Urinary bladder (tissue), 4 donors: Measurements from ENCODE around the gene FHIP1B. TPM values are rescaled to one million over a fixed set of nuclear protein-coding genes. Genes with fewer than 3 reads are reported as not detected.
"Not testable (repeated sequence)": the region's sequence is repeated elsewhere in the genome, so short reads cannot be mapped to it uniquely, and the experiment has no call there.

Experiments used
- DNase-seq: peaks from one replicate; pipeline ENCODE4 v3.0.0-alpha.2; 2015; ENCODE audit errors: extremely low spot score
- H3K27ac ChIP-seq: one replicate; pipeline ENCODE4 v1.5.1; 2013; ENCODE audit warnings: low read depth, mild to moderate bottlenecking, moderate library complexity
- H3K36me3 ChIP-seq: one replicate; pipeline ENCODE4 v1.6.1; 2013; ENCODE audit warnings: mild to moderate bottlenecking, moderate library complexity; ENCODE audit not compliant: insufficient read depth
- H3K4me1 ChIP-seq: one replicate; pipeline ENCODE4 v1.6.1; 2013; ENCODE audit warnings: mild to moderate bottlenecking, moderate library complexity; ENCODE audit not compliant: insufficient read depth
- H3K4me3 ChIP-seq: one replicate; pipeline ENCODE4 v1.5.1; 2013; ENCODE audit warnings: low read depth, low read length
- WGBS: extraction: QIAGEN DNeasy Blood & Tissue Kit; methylation state at CpG from one replicate; pipeline ENCODE4 v1.1.7; 2013; 5-methylcytosine and 5-hydroxymethylcytosine counted together
- polyA plus RNA-seq: library from polyadenylated mRNA; stranded (reverse); fragments of 200-250 nt; gene quantifications from one replicate; pipeline ENCODE4 v1.2.3, GENCODE V29; 2013
- total RNA-seq: library from RNA; depleted of rRNA; stranded (reverse); fragments of >200 nt; gene quantifications from one replicate; pipeline ENCODE4 v1.2.3, GENCODE V29; 2014
- donor health status: healthy with polysubstance abuse.
- donor health status: healthy.

Gene FHIP1B
- total and polyA plus RNA-seq, 2 donors = 14.5 to 35.4 TPM

DNA sequence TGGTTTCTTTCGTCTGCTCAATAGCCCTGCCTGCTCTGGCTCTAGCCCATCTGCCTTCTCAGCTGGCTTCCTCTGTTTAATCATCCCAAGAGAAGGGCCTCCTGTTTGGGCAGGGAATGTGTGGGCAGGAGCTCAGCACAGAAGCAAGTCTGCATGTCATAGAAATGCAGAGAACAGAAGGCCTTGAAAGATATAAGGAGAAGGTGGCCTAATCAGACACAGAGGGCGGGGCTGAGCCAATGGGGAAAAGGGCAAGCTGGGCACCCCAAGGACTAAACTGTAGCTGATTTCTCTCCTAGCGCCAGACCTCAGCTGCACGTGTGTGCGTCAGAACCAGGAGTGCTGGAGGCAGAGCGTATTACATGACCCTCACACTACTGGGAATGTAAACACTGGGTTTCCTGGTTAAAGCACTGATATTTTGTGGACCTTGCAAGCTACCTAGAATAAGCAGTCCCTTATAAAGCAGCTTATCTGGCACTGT, 17.6 kb upstream of the FHIP1B start:
- Histone ChIP-seq H3K36me3 (no peaks in the 10 kb centered on the region), H3K4me3 (no peak overlapping the region), H3K4me1 (no peaks in the 10 kb centered on the region), H3K27ac (no peak overlapping the region)
- DNase-seq = no peak
- WGBS = 57% methylated on average over 6 of the region's 6 CpGs

DNA sequence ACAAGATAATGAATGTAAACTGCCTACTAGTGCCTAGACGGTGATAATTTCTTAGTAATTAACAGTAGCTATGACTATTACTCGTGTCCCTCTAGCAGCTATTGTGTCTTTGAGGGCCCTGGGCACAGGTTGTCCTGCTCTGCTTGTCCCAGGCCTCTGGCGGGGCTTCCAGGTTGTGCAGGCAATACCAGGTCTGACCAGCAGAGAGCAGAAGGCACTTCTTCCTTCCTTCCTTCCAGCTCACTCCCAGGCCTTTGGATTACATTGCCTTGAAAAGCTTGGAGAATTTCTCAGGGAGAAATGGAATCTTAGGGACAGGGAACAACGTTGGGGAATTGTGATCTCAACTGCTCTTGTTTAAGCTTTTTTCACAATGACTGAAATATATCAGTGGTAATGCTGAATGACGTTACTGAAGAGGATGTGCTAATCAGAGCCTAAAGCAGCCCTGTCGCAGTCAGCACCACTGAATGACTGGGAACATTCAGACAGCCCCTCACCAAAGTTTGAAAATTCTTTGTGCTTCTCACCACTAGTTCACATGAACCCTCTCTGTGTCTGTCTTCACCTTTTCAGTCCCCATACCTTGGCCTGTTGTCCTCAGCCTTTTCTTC, 16.8 kb upstream of the FHIP1B start:
- H3K4me1 ChIP-seq = no peaks in the 10 kb centered on the region
- DNase-seq = peak; percentile 41
- H3K36me3 ChIP-seq = no peaks in the 10 kb centered on the region
- WGBS = 56% methylated on average over 6 of the region's 6 CpGs
- no peak overlapping the region for H3K27ac ChIP-seq
- no peak overlapping the region for H3K4me3 ChIP-seq

DNA sequence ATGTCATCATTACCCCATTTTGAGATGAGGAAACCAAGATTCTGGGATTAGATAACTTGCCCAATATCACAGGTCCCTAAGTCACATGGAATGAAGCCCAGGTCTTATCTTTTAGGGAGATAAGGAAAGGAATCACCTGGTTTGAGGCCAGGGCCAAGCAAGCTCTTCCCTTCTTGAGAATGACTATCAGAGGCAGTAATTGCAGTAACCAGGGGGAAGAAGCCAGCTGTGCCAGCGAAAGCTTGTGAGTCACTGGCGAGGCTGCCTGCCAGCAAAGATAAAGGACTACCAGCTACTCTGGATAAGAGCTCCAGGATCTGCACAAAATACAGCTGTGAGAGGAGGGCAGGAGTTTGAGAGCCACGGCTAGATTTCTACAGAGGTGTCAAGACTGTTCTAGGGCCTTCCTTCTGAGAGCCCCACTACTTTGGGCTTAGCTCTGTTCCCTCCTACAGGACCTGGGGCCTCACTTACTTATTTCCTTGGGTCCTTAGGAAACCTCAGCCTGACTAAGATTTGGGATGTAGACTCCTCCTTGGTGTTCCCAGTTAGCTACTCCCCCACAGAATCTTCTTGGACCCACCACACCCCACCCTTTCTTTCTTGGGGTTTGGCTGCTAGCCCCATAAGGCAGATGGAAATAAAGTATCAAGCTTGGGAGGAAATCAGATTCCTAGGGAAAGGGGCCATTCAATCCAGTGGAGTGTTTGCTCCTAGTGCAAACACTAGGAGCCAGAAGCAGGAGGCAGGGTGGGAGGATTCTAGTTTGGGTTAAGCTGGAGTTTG, 15.5 kb upstream of the FHIP1B start:
- H3K4me3 ChIP-seq = no peak overlapping the region
- H3K27ac ChIP-seq = no peak overlapping the region
- H3K36me3 ChIP-seq = no peaks in the 10 kb centered on the region
- WGBS = 19% methylated on average over 3 of the region's 3 CpGs
- DNase-seq = no peak
- no peaks in the 10 kb centered on the region for H3K4me1 ChIP-seq

DNA sequence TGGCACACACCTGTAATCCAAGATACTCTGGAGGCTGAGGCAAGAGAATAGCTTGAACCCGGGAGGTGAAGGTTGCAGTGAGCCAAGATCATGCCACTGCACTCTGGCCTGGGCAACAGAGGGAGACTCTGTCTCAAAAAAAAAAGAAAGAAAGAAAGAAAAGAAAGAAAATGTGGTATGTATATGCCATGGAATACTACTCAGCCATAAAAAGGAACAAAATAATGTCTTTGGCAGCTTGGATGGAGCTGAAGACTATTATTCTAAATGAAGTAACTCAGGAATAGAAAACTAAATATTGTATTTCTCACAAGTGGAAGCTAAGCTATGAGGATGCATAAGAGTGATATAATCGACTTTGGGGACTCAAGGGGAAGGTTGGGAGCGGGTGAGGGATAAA, 14.5 kb upstream of the FHIP1B start:
- not testable (repeated sequence) for H3K4me1 ChIP-seq, H3K4me3 ChIP-seq
- WGBS = 94% methylated on average over 3 of the region's 3 CpGs

DNA sequence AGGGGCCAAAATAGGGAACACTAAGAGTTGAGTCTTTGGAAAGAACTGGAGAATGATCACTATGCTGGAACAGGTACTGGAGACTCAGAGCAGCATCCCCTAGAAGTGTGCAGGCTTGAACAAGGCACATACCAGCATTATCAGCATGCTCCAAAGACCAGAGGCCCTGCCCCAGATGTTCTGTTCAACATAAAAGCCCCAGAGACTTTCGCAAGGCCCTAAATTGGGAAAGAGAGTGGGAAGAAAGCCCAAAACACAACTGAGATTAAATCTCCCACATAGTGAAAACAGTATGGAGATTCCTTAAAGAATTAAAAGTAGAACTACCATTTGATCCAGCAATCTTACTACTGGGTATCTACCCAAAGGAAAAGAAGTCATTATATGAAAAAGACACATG, 13.8 kb upstream of the FHIP1B start:
- Histone ChIP-seq H3K4me3 (no peak overlapping the region), H3K27ac (no peak overlapping the region), H3K4me1 (no peaks in the 10 kb centered on the region), H3K36me3 (no peaks in the 10 kb centered on the region)
- WGBS = 75% methylated on average over 1 of the region's 1 CpG
- DNase-seq = no peak

More for the DNA sequence above, 14.5 kb upstream of the FHIP1B start:
- DNase-seq, H3K36me3 ChIP-seq, H3K27ac ChIP-seq: not testable (repeated sequence)

DNA sequence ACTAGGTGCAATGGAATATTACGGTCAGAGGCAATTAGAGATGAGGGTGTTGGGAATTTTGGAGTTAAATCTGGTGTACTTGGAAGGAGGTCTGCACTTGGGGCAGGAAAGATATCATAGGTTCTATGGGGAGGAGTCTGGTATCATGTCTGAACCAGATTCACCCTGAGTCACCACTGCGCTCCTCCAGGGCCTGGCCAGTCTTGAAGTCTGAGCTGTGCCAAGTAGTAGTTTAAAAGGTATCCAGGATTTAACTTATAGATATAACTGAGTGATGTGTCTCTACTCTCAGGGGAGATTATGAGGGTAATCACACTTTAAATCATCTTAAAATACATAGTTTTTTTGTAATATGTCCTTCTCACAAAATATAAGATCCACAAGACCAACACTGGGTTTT, 11.1 kb upstream of the FHIP1B start:
- H3K36me3 ChIP-seq = no peaks in the 10 kb centered on the region
- 93% methylated on average over 2 of the region's 2 CpGs for WGBS
- DNase-seq = no peak
- no peak overlapping the region for H3K4me3 ChIP-seq
- H3K4me1 ChIP-seq = no peaks in the 10 kb centered on the region
- no peak overlapping the region for H3K27ac ChIP-seq

DNA sequence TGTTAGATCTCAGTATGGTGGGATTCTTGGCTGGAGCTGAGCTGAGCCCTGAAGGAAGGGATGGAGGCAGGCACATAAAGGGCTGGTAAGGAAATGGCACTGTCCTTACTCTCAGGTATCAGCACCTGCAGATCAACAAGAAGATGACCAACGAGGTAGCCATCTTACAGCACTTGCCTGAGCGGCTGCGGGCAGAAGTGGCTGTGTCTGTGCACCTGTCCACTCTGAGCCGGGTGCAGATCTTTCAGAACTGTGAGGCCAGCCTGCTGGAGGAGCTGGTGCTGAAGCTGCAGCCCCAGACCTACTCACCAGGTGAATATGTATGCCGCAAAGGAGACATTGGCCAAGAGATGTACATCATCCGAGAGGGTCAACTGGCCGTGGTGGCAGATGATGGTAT, 6.9 kb upstream of the FHIP1B start:
- DNase-seq = no peak
- 95% methylated on average over 7 of the region's 7 CpGs for WGBS

DNA sequence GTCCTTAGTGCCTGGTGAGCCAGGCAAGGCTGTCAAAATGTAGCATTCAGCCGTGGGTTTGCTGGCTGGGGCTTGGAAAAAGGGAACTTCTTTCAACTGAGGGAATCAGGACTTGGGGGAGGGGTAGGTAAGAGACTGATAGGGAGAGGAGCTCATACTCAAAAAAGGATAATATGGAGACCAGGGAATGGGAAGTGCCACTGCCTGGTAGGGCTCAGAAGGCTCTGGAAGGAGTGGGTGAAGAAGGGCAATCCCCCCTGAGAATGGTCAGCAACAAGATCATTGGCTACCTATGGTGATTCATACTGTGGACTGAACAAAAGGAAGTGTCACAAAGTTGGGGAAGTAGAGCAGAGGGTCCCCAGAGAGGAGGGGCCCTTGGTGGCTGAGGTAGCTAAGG, 6.3 kb upstream of the FHIP1B start:
- DNase-seq = no peak
- H3K36me3 ChIP-seq = no peaks in the 10 kb centered on the region
- 65% methylated on average over 1 of the region's 1 CpG for WGBS
- H3K4me1 ChIP-seq = no peaks in the 10 kb centered on the region
- no peak overlapping the region for H3K4me3 ChIP-seq
- H3K27ac ChIP-seq = no peak overlapping the region

More for the DNA sequence above, 6.9 kb upstream of the FHIP1B start:
- H3K4me1 ChIP-seq = no peaks in the 10 kb centered on the region
- no peak overlapping the region for H3K4me3 ChIP-seq
- no peaks in the 10 kb centered on the region for H3K36me3 ChIP-seq
- H3K27ac ChIP-seq = no peak overlapping the region

DNA sequence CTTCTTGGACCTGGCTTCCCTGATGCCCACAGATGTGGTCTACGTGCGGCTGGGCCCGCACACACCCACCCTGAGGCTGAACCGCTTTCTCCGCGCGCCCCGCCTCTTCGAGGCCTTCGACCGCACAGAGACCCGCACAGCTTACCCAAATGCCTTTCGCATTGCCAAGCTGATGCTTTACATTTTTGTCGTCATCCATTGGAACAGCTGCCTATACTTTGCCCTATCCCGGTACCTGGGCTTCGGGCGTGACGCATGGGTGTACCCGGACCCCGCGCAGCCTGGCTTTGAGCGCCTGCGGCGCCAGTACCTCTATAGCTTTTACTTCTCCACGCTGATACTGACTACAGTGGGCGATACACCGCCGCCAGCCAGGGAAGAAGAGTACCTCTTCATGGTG, 5.7 kb upstream of the FHIP1B start:
- no peak for DNase-seq
- no peaks in the 10 kb centered on the region for H3K4me1 ChIP-seq
- 97% methylated on average over 28 of the region's 28 CpGs for WGBS
- no peaks in the 10 kb centered on the region for H3K36me3 ChIP-seq
- H3K4me3 ChIP-seq = no peak overlapping the region
- no peak overlapping the region for H3K27ac ChIP-seq

DNA sequence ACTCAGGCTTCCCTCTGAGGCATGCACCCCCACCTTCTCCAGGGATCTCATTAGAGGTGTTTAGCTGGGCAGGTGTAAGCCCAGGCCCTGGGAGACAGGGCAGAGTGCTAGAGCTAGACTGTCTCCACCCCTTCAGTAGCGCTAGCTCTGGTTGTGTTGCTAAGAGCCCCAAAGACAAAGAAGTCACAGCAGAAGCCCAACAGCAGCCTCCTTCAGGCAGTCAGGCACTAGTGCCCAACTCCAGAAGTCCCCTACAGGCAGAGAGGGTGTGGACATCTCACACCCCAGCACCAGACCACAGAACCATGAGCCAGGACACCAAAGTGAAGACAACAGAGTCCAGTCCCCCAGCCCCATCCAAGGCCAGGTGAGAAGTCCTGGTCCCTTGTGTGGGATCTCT, 4.5 kb upstream of the FHIP1B start, which contains the start of gene CNGA4:
TSS of gene CNGA4 (plus strand) at position 188 of the 400 bp plus-strand sequence. CDS start at position 306, 118 bp downstream.
- no peaks in the 10 kb centered on the region for H3K4me1 ChIP-seq
- no peak for DNase-seq
- WGBS = 83% methylated on average over 1 of the region's 1 CpG

DNA sequence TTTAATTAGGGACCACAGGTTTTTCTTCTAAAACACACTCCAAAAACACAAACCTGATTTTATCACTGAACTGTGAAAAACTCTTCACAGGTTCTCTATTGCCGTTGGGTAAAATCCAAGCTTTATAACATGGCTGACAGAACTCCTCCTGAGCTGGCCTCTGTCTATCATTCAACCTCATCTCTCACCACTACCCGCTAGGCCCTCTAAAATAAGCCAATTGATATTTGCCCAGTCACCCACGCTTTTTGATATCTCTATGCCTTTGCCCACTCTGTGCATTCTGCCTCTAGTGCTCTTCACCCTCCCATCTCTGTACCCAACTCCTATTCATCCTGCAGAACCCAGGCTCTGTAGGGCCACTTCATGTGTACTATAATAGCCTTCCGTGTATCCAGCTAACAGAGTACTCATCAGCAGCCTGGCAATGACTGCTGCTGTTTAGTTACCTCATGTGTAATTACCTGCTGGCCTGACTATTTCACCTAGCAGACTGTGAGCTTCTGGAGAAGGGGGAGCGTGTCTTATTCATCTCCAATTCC, 3.4 kb upstream of the FHIP1B start:
- Histone ChIP-seq H3K4me1 (no peaks in the 10 kb centered on the region), H3K36me3 (no peaks in the 10 kb centered on the region), H3K27ac (no peak overlapping the region), H3K4me3 (no peak overlapping the region)
- WGBS = 89% methylated on average over 5 of the region's 5 CpGs
- no peak for DNase-seq

More for the DNA sequence above, 4.5 kb upstream of the FHIP1B start, which contains the start of gene CNGA4:
- no peaks in the 10 kb centered on the region for H3K36me3 ChIP-seq
- H3K27ac ChIP-seq = no peak within 1 kb of the TSS
- H3K4me3 ChIP-seq = no peak within 1 kb of the TSS

DNA sequence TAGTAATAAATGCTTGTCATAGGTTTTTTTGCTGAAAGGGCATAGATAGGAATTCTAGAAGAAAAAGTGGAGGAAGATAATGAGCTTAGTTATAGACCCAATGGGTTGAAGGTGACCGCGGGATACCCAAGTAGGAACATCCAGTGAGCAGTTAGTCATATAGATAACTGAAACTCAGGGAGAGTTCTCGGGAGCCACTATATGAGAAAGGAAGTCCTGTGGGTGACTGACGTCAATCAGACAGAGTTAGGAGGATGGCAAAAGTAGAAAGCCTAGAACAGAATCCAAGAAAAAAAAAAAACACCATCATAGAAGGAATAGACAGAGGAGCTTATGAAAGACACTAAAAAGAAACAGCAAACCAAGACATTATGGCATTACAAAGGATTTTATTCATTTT, 2.8 kb upstream of the FHIP1B start:
- H3K27ac ChIP-seq = no peak overlapping the region
- no peaks in the 10 kb centered on the region for H3K36me3 ChIP-seq
- DNase-seq = no peak
- H3K4me3 ChIP-seq = no peak overlapping the region
- H3K4me1 ChIP-seq = no peaks in the 10 kb centered on the region
- 82% methylated on average over 4 of the region's 4 CpGs for WGBS

DNA sequence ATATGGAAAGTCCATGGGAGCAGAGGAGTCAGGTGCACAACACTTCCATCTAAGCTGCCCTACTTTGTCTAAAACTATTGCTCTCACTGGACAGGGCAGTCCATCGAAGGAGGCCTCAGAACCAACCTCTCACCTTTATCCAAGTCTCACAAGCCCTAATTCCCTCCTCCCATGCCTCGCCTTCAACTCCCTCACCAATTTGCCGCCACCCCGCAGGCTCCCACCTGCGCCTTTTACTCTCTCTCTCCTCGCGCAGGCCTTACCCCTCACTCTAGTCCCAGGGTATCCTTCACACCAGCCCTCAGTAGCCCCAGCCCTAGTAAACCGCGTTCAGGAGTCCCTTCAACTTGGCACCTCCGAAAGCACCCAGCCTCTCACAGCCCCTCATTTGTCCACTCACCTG, 451 bp downstream of the FHIP1B start:
- WGBS = under 1% methylated on average over 10 of the region's 10 CpGs
- Histone ChIP-seq H3K4me3 (peak overlapping the region; percentile 56), H3K4me1 (no peaks in the 10 kb centered on the region), H3K36me3 (peaks cover 2% of the 10 kb centered on the region), H3K27ac (peak overlapping the region; percentile 66)
- no peak for DNase-seq

DNA sequence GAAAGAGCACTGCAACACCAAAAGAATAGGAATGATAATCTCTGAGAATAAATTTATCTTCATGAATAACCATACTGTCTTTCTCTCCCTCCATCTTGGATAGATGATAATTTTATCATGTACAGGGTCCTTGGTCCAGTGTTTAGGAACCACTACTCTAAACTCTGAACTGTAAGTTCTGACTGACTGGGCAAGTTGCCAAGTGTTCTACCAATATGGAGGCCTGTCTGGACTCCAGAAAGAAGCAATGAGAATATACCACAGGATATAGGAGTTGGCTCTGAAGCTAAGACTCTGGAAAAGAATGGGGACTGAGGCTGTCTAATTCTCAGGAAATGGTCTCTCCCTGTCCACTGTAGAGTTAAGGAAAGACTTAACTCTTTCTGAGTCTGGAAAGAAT, 1.5 kb downstream of the FHIP1B start:
- Histone ChIP-seq H3K4me3 (no peak overlapping the region), H3K36me3 (peaks cover 2% of the 10 kb centered on the region), H3K4me1 (no peaks in the 10 kb centered on the region), H3K27ac (no peak overlapping the region)
- no peak for DNase-seq
